ENCODE measurements around the gene EHD3.

EHD3 gene

GRCh38 chr2:31213601-31214443, 20.1 kb upstream of the EHD3 start:
- DNase-seq (ENCODE audit: low spot score): no peak

GRCh38 chr2:31214444-31214915, 19.5 kb upstream of the EHD3 start:
- no peak for DNase-seq (ENCODE audit: low spot score)

GRCh38 chr2:31216734-31217133, 17.2 kb upstream of the EHD3 start:
- no peak for DNase-seq (ENCODE audit: low spot score)

DNA sequence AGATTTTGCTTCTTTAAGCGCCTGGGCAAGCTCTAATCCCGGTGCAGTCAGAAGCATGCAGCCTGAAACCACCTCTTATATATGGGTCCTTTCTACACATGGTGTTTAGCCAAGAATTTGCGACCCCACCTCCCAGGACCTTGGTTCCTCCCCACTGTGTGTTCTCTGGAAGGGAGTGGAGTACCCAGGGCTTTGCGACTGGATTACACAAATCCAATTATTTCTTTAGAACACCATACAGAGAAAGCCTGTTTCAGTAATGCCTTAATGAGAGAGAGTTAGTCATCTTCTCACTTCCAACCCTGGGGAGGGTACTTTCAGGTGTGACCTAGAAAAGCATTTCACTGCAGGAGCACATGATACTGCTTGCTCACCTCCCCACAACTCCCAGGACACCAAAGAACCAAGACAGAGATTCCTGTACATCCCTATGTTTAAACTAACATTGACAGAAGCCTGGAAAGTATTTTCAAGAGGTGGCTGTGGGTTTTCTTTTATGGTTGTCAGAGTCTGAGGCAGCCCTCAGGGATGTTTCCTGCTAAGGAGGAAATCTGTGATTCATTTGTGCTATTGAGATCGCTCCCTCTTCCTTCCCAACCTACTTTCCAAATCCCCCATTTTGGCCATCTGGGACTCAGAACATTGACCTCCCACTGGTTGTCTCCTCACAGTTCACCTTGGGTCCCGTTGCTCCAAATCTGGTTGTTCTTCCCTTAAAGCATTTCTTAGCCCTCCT, 16.3 kb upstream of the EHD3 start, which contains the start of gene CAPN14:
Gene CAPN14 (minus strand): TSS at position 51 of the 736 bp plus-strand sequence. CDS start 12,068 bp downstream, outside the sequence.
- DNase-seq (ENCODE audit: low spot score): no peak

- DNase-seq (ENCODE audit: low spot score): peak; percentile 35
Measured at GRCh38 chr2:31219131-31219969, 14.6 kb upstream of the EHD3 start.

DNA sequence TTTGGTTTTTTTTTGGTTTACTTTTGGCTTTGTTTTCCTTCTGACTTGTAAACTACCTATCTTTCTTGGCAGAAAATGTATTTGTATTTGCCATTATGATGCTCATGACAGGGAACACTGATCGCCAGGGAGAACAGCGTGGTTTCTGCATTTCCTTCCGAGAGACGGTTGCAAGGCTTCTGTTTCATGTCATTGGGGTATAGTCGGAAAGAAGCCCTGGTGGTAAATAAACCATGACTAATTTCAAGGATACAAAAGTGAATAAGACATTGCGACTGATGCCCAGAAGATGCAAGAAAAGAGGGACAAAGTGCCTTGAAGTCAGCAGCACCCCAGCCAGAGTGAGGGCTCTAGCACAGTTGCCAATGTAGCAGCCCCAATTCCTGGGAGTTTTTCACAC, 12.4 kb upstream of the EHD3 start:
- no peak for DNase-seq (ENCODE audit: low spot score)

DNA sequence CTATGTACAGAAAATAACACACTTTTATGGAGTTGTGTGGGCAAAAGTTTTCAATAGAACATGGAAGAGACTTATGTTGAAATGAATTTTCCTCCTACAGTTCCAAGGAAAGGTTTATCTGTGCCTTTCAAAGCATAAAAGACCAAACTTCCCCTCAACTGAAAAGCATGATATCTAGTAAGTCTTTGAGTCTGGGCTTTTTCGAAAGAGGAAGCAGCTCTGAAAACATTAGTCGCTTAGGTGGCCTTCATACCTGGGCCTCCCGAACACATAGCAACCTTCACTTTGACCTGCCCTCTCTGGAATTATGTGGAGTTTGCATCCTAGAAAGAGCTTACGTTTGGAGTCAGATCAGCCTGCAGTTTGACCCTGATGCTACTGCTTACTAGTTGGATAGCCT, 11.9 kb upstream of the EHD3 start:
- no peak for DNase-seq (ENCODE audit: low spot score)

GRCh38 chr2:31223026-31223425, 10.9 kb upstream of the EHD3 start:
- no peak for DNase-seq (ENCODE audit: low spot score)

DNA sequence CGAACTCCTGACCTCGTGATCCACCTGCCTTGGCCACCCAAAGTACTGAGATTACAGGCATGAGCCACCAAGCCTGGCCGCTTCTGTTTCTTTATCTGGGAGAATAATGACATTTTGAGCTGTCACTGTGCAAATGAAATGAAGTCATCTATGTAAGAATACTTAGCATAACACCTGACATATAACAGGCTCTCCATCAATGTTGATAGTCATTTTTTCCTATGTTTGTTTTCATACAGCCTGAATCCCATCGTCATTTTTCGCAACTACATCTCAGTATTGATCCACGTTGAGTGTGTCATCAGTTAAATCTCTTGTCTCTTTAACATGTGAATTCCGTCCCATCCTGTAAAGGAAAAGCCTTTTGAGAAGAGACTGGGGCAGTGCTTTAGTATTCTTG, 10.2 kb upstream of the EHD3 start:
- DNase-seq (ENCODE audit: low spot score): no peak

GRCh38 chr2:31226266-31226665, 7.7 kb upstream of the EHD3 start:
- DNase-seq (ENCODE audit: low spot score): no peak

- no peak for DNase-seq (ENCODE audit: low spot score)
Measured at GRCh38 chr2:31227110-31227509, 6.8 kb upstream of the EHD3 start.

DNA sequence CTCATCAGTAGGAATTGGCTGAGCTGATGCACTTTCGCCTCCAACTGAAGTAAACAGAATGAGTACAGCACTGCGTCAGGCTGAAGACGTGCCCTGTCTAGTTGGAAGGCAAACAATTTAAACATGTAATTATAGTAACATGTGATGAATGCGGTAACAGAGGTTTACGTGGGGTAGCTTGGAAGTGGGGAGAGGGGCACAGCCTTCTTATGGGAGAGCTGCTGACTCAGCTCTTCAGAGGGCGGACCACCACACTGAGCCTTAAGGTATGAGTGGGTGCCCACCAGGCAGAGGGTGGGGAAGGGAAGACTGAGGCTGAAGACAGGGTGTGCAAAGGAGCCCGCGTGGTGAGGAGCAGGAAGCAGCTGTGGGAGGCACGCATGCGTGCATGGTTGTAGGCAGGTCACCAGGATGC, 6.2 kb upstream of the EHD3 start:
- DNase-seq (ENCODE audit: low spot score): no peak

DNA sequence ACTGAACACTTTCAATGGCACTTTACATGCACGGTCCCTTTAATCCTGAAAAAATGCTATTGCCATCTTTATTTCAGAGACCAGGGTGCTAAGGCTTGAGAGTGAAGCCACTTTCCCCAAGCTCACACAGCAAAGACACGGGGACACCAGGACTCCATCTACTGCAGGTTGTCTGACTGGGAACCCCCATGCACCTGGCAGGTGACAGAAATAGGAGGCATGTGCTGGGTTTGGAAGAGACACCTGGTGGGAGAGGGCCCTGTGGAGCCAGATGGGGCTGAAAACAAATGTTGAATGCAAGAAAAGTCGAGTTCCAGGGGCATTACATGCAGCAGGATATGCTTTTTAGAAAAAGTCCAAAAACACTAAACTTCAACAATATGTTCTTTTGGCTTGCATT, 5.2 kb upstream of the EHD3 start:
- DNase-seq (ENCODE audit: low spot score): no peak

GRCh38 chr2:31230751-31231150, 3.2 kb upstream of the EHD3 start:
- DNase-seq (ENCODE audit: low spot score): no peak

DNA sequence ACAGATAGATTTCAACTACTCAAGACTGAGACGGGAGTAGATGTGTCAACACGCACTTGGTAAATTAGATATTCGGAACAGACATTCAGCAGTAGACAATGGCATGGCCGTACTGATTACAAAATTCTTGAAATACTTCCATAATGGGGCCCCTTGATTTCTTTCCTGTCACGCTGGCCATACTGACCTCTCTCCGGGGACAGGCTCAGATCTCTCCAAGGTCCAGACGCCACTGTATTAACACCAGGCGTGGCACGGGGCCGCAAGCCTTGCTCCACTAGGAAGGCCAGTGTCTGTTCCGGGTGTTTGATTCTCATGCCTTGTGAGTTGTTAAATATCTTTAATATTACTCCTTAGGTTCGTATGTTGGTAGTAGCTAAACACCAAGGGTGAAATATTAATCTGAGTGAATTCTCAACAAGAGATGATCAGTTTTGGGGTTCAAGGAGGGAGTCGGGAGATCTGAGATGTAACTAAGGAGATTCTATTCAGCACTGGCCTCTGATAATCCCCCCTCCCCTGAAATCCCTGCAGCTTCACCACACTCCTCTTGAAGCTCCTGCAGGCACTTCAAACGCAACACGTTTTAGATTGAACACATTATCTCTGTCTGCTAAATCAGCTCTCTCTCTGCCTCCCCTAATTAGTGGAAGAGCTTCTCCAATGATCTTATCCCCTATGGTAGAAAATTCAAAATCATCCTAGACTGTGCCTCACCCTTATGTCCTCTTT, 2.2 kb upstream of the EHD3 start:
- DNase-seq (ENCODE audit: low spot score): no peak

DNA sequence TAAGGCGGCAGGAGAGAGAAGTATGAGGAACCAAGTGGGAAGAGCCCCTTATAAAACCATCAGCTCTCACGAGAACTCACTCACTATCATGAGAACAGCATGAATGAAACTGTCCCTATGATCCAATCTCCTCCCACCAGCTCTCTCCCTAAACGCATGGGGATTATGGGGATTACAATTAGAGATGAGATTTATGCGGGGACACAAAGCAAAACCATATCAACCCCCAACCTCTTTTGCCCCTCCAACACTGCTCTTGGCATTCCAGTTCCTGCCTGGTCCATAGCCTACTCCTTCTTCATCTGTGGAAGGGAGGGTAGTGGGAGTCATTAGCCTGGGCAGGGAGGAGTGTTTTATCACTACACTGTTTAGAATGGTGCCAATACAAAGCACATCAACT, 1.4 kb upstream of the EHD3 start:
- DNase-seq (ENCODE audit: low spot score): no peak

GRCh38 chr2:31233231-31233630, 721 bp upstream of the EHD3 start:
- no peak for DNase-seq (ENCODE audit: low spot score)

DNA sequence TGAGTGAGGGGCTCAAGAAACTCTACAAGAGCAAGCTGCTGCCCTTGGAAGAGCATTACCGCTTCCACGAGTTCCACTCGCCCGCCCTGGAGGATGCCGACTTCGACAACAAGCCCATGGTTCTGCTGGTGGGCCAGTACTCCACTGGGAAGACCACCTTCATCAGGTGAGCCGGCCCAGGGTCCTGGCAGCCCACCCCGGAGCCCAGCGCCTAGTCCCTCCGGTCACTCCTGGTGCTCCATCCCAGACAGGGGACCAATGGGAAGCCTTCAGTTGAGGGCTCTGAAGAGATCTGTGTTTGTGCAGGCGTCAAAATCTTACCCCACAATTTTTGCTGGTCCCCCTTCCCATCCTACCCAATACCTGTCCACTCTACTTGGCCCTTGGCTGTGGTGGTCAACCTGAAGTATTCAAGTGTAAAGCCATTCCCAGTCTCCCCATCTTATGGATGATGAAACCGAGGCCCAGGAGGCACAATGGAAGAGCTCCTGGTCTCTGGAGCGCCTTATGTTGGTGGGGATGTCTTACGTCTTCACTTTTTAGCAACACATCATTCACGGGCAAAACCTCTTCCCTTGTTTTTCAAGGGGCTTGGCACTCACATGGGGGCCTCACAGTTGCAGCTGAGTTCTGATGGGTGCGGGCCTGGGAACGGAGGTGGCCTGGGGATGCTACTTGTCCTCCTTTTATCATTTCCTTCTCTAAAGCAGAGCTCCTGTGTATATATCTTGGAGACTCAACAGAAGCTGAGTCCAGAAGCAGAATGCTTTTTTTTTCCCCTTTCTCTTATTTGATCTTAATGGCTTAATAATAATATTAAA, 941 bp downstream of the EHD3 start:
- no peak for DNase-seq (ENCODE audit: low spot score)

- DNase-seq (ENCODE audit: low spot score): no peak
Measured at GRCh38 chr2:31235504-31235902, 1.6 kb downstream of the EHD3 start.

GRCh38 chr2:31236433-31237205, 2.7 kb downstream of the EHD3 start:
- DNase-seq (ENCODE audit: low spot score): no peak
